Measurements from ENCODE around the gene CEP20. TPM values are rescaled to one million over a fixed set of nuclear protein-coding genes. Genes with fewer than 3 reads are reported as not detected.
A peak's percentile ranks its signal among the peaks of the same experiment; 100 is the strongest.

Gene CEP20
- total and polyA plus RNA-seq, 8 donors = 22.7 to 44.6 (median 37.4) TPM

DNA sequence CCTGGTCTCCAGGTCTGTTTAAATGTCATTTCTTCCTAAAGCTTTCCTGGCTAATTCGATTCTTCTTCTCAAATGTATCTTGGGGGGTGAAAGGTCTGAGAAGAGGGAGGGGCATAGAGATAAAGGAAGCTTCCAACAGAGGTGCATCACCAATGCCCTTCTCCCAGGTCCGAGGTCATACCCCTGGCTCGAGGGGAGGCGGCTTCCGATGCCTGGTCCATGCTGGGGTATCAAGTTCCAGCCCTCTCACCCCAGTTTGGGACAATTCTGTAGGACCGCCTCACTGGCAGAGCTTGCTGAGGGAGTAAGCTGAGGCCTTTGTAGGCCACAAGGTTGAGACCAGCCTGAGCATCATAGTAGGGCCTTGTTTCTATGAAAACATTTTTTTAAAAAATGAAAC is 10.3 kb upstream of the CEP20 start:
- H3K27ac ChIP-seq = no peak overlapping the region
- intact Hi-C loops (cut with DNase I) = no loop called here
- no peaks in the 10 kb centered on the region for H3K36me3 ChIP-seq
- DNase-seq (no peak), ATAC-seq (no peak)
- no peak overlapping the region for H3K4me3 ChIP-seq
- no peaks in the 10 kb centered on the region for H3K9me3 ChIP-seq
- peaks cover 6 to 14% of the 10 kb centered on the region in 2 donors for H3K4me1 ChIP-seq
- TF ChIP-seq, protein P1, sequence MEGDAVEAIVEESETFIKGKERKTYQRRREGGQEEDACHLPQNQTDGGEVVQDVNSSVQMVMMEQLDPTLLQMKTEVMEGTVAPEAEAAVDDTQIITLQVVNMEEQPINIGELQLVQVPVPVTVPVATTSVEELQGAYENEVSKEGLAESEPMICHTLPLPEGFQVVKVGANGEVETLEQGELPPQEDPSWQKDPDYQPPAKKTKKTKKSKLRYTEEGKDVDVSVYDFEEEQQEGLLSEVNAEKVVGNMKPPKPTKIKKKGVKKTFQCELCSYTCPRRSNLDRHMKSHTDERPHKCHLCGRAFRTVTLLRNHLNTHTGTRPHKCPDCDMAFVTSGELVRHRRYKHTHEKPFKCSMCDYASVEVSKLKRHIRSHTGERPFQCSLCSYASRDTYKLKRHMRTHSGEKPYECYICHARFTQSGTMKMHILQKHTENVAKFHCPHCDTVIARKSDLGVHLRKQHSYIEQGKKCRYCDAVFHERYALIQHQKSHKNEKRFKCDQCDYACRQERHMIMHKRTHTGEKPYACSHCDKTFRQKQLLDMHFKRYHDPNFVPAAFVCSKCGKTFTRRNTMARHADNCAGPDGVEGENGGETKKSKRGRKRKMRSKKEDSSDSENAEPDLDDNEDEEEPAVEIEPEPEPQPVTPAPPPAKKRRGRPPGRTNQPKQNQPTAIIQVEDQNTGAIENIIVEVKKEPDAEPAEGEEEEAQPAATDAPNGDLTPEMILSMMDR (IDR thresholded peaks at IDR 0.05) = no peak
- H3K27me3 ChIP-seq = no peaks in the 10 kb centered on the region

DNA sequence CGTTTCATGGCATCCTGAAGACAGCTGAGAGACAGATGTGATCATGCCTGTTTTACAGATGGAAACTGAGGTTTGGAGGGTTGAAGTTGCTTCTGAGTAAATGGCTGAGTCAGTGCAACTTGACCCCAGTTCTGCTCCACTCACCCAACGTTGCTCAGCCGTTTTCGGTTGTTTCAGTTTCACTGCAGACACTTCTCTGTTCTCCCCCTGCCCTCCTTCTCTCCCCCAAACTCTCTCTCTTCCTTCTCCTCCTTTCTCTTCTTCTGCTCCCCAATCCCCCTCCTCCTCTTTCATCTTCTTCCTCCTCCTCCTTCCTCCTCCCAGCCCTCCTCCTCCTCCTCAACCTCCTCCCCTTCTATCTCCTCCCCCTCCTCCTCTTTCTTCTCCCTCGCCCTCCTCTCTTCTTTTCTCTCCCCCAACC is 9.4 kb upstream of the CEP20 start:
- Histone ChIP-seq H3K9me3 (no peaks in the 10 kb centered on the region), H3K4me1 (peaks cover 6 to 14% of the 10 kb centered on the region in 2 donors), H3K27me3 (no peaks in the 10 kb centered on the region), H3K36me3 (no peaks in the 10 kb centered on the region), H3K27ac (no peak overlapping the region), H3K4me3 (no peak overlapping the region)
- TF ChIP-seq, protein P1 (IDR thresholded peaks at IDR 0.05) = no peak
- peak; percentile 60 for ATAC-seq
- DNase-seq = no peak
- intact Hi-C loops (cut with DNase I) = no loop called here

DNA sequence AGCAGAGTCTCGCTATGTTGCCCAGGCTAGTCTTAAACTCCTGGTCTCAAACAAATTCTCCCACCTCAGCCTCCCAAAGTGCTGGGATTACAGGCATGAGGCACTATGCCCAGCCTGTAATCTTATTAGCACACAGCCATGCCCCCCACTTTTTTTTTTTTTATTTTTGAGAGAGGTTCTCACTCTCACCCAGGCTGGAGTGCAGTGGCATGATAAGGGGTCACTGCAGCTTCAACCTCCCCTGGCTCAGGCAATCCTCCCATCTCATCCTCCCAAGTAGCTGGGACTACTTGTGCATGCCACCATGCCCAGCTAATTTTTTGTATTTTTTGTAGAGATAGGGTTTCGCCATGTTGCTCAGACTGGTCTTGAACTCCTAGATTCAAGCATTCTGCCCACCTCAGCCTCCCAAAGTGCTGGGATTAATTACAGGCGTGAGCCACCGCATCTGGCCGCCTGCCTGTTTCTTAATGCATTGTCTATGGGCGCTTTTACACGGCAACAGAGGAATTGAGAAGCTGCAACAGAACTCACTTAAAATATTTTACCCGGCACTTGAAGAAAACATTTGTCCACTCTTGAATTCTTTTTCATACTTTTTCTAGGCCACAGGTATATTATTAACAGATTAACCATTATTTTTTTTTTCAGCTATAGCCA is 8.8 kb upstream of the CEP20 start:
- Histone ChIP-seq H3K4me3 (no peak overlapping the region), H3K27ac (no peak overlapping the region), H3K36me3 (no peaks in the 10 kb centered on the region), H3K27me3 (no peaks in the 10 kb centered on the region), H3K9me3 (no peaks in the 10 kb centered on the region), H3K4me1 (peaks cover 6 to 14% of the 10 kb centered on the region in 2 donors)
- intact Hi-C loops (cut with DNase I) = no loop called here
- ATAC-seq = peak; percentile 18
- TF ChIP-seq, protein P1 (IDR thresholded peaks at IDR 0.05) = no peak
- DNase-seq = no peak

DNA sequence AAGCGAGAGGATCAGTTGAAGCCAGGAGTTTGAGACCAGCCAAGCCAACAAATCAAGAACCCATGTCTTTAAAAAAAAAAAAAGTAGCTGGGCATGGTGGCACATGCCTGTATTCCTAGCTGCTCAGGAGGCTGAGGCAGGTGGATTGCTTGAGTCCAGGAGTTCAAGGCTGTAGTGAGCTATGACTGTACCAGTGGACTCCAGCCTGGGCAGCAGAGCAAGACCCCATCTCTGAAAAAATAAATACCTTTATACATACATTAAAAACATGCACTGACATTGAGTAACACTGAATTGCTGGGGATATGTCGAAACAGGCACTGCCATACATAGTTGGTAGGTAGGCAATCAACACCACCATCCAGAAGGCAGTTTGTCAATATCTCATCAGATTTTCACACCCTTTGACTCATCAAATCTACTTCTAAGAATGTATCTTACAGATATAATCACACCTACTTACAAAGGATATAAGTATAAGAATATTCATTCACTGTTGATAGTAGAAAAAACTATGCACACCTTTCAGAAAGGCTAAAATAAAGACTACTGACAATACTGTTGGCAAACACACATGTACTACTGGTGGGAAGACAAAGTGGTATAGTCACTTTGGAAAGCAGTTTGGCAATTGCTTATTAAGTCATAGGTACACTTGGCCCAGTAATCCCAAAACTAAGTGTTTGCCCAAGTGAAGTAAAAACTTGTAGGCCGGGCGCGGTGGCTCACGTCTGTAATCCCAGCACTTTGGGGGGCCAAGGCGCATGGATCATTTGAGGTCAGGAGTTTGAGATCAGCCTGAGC is 6.4 kb upstream of the CEP20 start:
- no peaks in the 10 kb centered on the region for H3K27me3 ChIP-seq

DNA sequence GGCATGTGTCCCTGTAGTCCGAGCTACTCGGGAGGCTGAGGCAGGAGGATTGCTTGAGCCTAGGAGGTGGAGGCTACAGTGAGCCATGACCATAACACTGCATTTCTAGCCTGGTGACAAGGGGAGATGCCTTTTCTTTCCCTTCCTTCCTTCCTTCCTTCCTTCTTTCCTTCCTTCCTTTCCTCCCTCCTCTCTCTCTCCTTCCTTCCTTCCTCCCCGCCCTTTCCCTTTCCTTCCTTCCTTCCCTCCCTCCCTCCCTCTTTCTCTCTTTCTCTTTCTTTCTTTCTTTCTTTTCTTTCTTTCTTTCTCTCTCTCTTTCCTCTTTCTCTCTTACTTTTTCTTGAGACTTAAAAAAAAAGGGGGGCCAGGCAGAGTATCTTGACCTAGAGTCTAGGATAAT is 3.1 kb upstream of the CEP20 start:
- Histone ChIP-seq H3K27me3 (no peaks in the 10 kb centered on the region), H3K4me1 (peaks cover 9 to 23% of the 10 kb centered on the region in 2 donors), H3K27ac (no peak overlapping the region), H3K4me3 (no peak overlapping the region), H3K36me3 (no peaks in the 10 kb centered on the region), H3K9me3 (no peaks in the 10 kb centered on the region)
- no peak for DNase-seq
- intact Hi-C loops (cut with DNase I) = no loop called here
- ATAC-seq = no peak
- TF ChIP-seq, protein P1 (IDR thresholded peaks at IDR 0.05) = no peak

More for the DNA sequence above, 6.4 kb upstream of the CEP20 start:
- Histone ChIP-seq H3K9me3 (no peaks in the 10 kb centered on the region), H3K27ac (no peak overlapping the region), H3K4me3 (no peak overlapping the region), H3K36me3 (no peaks in the 10 kb centered on the region), H3K4me1 (peaks cover 3 to 11% of the 10 kb centered on the region in 2 donors)
- DNase-seq (no peak), ATAC-seq (no peak)
- TF ChIP-seq, protein P1 (IDR thresholded peaks at IDR 0.05) = no peak
- intact Hi-C loops (cut with DNase I) = no loop called here

Data from left lung (tissue), 10 donors.